OCI-LY1 (cell line): Measurements from ENCODE around the gene IER3.

Experiments
- H2AFZ ChIP-seq: fragments of 200-600 bp; sonication (generic), shearing (Covaris generic); 2 replicates; pipeline ENCODE4 v1.6.0; 2014; ENCODE audit warnings: antibody characterized with exemption, mild to moderate bottlenecking, low read length
- H3F3A ChIP-seq: fragments of 200-600 bp; sonication (generic), shearing (Covaris generic); 2 replicates; pipeline ENCODE4 v1.6.0; 2014; ENCODE audit warnings: mild to moderate bottlenecking, antibody characterized with exemption, low read length, moderate library complexity; ENCODE audit not compliant: insufficient read depth
- H3K27ac ChIP-seq: fragments of 200-600 bp; sonication (generic); 2 replicates; pipeline ENCODE4 v1.5.1; 2014; ENCODE audit warnings: low read length, mixed run types, mild to moderate bottlenecking, low read depth; ENCODE audit not compliant: poor library complexity, severe bottlenecking
- H3K27me3 ChIP-seq: fragments of 200-600 bp; sonication (generic); 2 replicates; pipeline ENCODE4 v1.6.0; 2014; ENCODE audit warnings: antibody characterized with exemption, mild to moderate bottlenecking, low read length, moderate library complexity; ENCODE audit not compliant: insufficient read depth
- H3K36me3 ChIP-seq: fragments of 200-600 bp; sonication (generic); 2 replicates; pipeline ENCODE4 v1.6.1; 2014; ENCODE audit warnings: mild to moderate bottlenecking, antibody characterized with exemption, low read length, moderate library complexity, mixed read lengths; ENCODE audit not compliant: insufficient read depth
- H3K4me1 ChIP-seq: fragments of 200-600 bp; sonication (generic); 2 replicates; pipeline ENCODE4 v1.5.1; 2014; ENCODE audit warnings: mild to moderate bottlenecking, low read length, moderate library complexity; ENCODE audit not compliant: insufficient read depth, severe bottlenecking
- H3K4me2 ChIP-seq: fragments of 200-600 bp; sonication (generic), shearing (Covaris generic); 2 replicates; pipeline ENCODE4 v1.6.1; 2014; ENCODE audit warnings: low read length
- H3K4me3 ChIP-seq: fragments of 200-600 bp; sonication (generic); 2 replicates; pipeline ENCODE4 v1.5.1; 2014; ENCODE audit warnings: low read length, low read depth, mild to moderate bottlenecking, mixed read lengths; ENCODE audit not compliant: poor library complexity, severe bottlenecking
- H3K79me2 ChIP-seq: fragments of 200-600 bp; shearing (Covaris generic); 2 replicates; pipeline ENCODE4 v1.6.1; 2016; ENCODE audit warnings: mixed run types, low read length, mixed read lengths; ENCODE audit not compliant: insufficient read depth
- H3K9ac ChIP-seq: fragments of 200-600 bp; sonication (generic), shearing (Covaris generic); 2 replicates; pipeline ENCODE4 v1.6.1; 2014; ENCODE audit warnings: mild to moderate bottlenecking, low read length, mixed read lengths
- H3K9me2 ChIP-seq: fragments of 200-600 bp; sonication (generic), shearing (Covaris generic); 2 replicates; pipeline ENCODE4 v1.6.1; 2014; ENCODE audit warnings: low read depth, mild to moderate bottlenecking, low read length, mixed read lengths
- H3K9me3 ChIP-seq: fragments of 200-600 bp; shearing (Covaris generic); 2 replicates; pipeline ENCODE4 v1.6.1; 2014; ENCODE audit warnings: low read length, mixed read lengths
- H4K20me1 ChIP-seq: fragments of 200-600 bp; sonication (generic), shearing (Covaris generic); 2 replicates; pipeline ENCODE4 v1.6.0; 2016; ENCODE audit warnings: mild to moderate bottlenecking, low read length; ENCODE audit not compliant: insufficient read depth
- EZH2 ChIP-seq: fragments of 200-600 bp; sonication (generic), shearing (Covaris generic); IDR thresholded peaks from 2 replicates; pipeline ENCODE4 v1.8.0; 2017; ENCODE audit warnings: borderline replicate concordance, mixed run types, mild to moderate bottlenecking, antibody characterized with exemption, low read length, moderate library complexity, mixed read lengths
- TF ChIP-seq, protein P1 (sequence below): fragments of 200-600 bp; sonication (generic), shearing (Covaris generic); IDR thresholded peaks from 2 replicates; pipeline ENCODE4 v1.5.1; 2017; ENCODE audit warnings: mild to moderate bottlenecking, antibody characterized with exemption, low read length, moderate library complexity, mixed read lengths

IER3 gene

DNA sequence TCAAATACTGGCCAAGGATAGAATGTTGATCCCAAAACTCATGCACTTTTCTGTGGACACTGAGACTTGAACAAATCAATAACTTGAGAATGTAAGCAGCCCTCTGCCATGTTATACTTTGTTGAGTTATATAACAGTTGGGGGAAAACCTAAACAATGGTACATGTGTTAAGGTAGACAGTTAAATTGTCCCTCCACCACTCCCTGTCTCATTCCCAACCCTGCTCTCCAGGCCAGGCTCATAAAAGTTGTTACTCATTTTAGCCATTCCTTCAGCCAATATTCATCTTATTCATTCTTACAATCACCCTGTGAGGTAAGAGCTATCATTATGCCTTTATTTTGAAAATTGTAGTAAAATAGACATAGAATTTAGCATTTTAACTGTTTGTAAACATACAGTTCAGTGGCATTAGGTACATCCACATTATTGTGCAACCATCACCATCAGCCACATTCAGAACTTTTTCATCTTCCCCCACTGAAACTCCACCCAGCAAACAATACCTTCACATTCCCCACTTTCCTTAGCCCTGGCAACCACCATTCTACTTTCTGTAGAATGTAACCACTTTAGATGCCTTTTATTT, 38.2 kb upstream of the IER3 start:
- peaks cover 5% of the 10 kb centered on the region for H3K4me1 ChIP-seq
- no peaks in the 10 kb centered on the region; the same call in 1 of the 2 replicates for H3K27me3 ChIP-seq
- H3K4me2 ChIP-seq = no peak overlapping the region
- H3K79me2 ChIP-seq = no peaks in the 10 kb centered on the region
- no peak overlapping the region for H3K27ac ChIP-seq
- H4K20me1 ChIP-seq = no peaks in the 10 kb centered on the region
- TF ChIP-seq EZH2 = no peak
- TF ChIP-seq, protein P1, sequence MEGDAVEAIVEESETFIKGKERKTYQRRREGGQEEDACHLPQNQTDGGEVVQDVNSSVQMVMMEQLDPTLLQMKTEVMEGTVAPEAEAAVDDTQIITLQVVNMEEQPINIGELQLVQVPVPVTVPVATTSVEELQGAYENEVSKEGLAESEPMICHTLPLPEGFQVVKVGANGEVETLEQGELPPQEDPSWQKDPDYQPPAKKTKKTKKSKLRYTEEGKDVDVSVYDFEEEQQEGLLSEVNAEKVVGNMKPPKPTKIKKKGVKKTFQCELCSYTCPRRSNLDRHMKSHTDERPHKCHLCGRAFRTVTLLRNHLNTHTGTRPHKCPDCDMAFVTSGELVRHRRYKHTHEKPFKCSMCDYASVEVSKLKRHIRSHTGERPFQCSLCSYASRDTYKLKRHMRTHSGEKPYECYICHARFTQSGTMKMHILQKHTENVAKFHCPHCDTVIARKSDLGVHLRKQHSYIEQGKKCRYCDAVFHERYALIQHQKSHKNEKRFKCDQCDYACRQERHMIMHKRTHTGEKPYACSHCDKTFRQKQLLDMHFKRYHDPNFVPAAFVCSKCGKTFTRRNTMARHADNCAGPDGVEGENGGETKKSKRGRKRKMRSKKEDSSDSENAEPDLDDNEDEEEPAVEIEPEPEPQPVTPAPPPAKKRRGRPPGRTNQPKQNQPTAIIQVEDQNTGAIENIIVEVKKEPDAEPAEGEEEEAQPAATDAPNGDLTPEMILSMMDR = no peak
- H2AFZ ChIP-seq = no peak overlapping the region
- H3K9ac ChIP-seq = no peak overlapping the region
- H3K36me3 ChIP-seq = no peaks in the 10 kb centered on the region; the same call in 1 of the 2 replicates
- no peak overlapping the region for H3K4me3 ChIP-seq
- no peaks in the 10 kb centered on the region for H3K9me2 ChIP-seq
- no peaks in the 10 kb centered on the region for H3K9me3 ChIP-seq
- H3F3A ChIP-seq = no peaks in the 10 kb centered on the region

DNA sequence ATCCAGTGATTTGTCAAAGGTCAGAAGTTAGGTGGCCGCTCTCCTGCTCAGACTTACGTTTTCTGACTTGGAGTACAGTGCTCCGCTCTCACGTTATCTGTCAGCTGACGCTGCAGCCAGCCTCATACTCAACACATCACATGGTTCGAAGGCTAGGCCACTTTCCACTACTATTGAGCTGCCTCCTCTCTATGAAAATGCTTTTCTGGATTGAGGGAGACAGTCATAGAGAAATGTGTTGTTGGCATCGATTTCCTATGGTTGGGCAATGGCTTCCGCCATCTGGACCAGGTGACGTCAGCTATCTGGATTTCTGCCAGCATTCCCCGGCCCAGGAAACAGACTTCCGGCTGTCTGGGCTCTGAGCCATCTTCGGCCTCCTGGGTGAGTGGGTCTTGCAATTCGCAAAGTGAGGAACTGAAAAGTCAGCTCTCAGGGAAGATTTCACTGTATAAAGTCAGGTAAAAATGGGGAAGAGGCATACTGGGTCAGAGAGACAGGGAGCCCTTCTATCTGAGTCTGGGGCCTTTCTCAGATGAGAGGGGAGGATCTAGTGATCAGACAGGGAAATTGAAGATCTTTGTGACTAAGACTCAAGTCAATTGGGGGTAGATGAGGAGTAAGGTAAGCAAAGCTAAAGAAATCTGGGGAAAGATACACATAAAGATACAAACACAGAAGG, 37.5 kb upstream of the IER3 start:
- Histone ChIP-seq H3K9me2 (no peaks in the 10 kb centered on the region), H2AFZ (no peak overlapping the region), H3K9ac (no peak overlapping the region), H3F3A (no peaks in the 10 kb centered on the region), H3K79me2 (no peaks in the 10 kb centered on the region), H3K4me1 (peaks cover 5% of the 10 kb centered on the region), H4K20me1 (no peaks in the 10 kb centered on the region), H3K4me3 (no peak overlapping the region), H3K36me3 (no peaks in the 10 kb centered on the region; the same call in 1 of the 2 replicates), H3K9me3 (no peaks in the 10 kb centered on the region), H3K27me3 (no peaks in the 10 kb centered on the region; the same call in 1 of the 2 replicates), H3K4me2 (no peak overlapping the region), H3K27ac (no peak overlapping the region)
- no peak for TF ChIP-seq EZH2
- TF ChIP-seq, protein P1 = no peak

DNA sequence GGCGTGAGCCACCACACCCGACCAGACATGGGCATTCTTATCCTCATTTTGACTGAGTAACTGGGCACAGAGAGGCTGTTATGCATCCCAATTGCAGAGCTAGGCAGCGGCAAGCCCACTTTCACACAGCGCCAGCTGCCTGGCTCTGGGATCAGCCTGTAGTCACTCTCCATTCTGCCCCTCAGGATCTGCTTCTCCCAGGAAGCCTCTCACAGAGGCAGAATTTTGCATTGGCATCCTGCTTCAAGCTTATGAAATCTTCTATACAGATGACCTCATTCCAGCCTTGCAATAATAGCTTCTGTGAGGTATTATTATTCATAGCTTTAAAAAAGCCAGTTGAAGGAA, 37.0 kb upstream of the IER3 start:
- Histone ChIP-seq H3K79me2 (no peaks in the 10 kb centered on the region), H3K9me3 (no peaks in the 10 kb centered on the region), H3K4me1 (peaks cover 5% of the 10 kb centered on the region), H2AFZ (no peak overlapping the region), H3K9me2 (no peaks in the 10 kb centered on the region), H3K27me3 (no peaks in the 10 kb centered on the region; the same call in 1 of the 2 replicates), H4K20me1 (no peaks in the 10 kb centered on the region), H3K27ac (no peak overlapping the region), H3F3A (no peaks in the 10 kb centered on the region), H3K4me2 (no peak overlapping the region), H3K4me3 (no peak overlapping the region), H3K36me3 (no peaks in the 10 kb centered on the region; the same call in 1 of the 2 replicates), H3K9ac (no peak overlapping the region)
- no peak for TF ChIP-seq EZH2
- TF ChIP-seq, protein P1 = no peak
